Transverse colon (tissue), 4 donors: Measurements from ENCODE around the gene EXD3. TPM values are rescaled to one million over a fixed set of nuclear protein-coding genes. Genes with fewer than 3 reads are reported as not detected.
"Not testable (repeated sequence)": the region's sequence is repeated elsewhere in the genome, so short reads cannot be mapped to it uniquely, and the experiment has no call there.

Experiments
- DNase-seq: peaks from one replicate; pipeline ENCODE4 v3.0.0-alpha.2; 2019
- H3K27ac ChIP-seq, 4 donors: fragments of 200-600 bp; sonication (generic); 2 replicates each; pipeline ENCODE4 v1.5.1; 2016 to 2018; ENCODE audit warnings: inconsistent platforms in 4 of 4
- H3K27me3 ChIP-seq: fragments of 200-600 bp; sonication (generic); 2 replicates; pipeline ENCODE4 v1.5.1; 2017; ENCODE audit warnings: inconsistent platforms
- H3K36me3 ChIP-seq, 4 donors: fragments of 200-600 bp; sonication (generic); 2 replicates each; pipeline ENCODE4 v1.5.1; 2017 to 2019; ENCODE audit warnings: inconsistent platforms in 4 of 4
- H3K4me1 ChIP-seq, 4 donors: fragments of 200-600 bp; sonication (generic); 2 replicates each; pipeline ENCODE4 v1.5.1; 2017 to 2020; ENCODE audit warnings: inconsistent platforms in 4 of 4
- H3K4me3 ChIP-seq, 4 donors: fragments of 200-600 bp; sonication (generic); 1 replicate in 1 of 4; 2 replicates in 3 of 4; pipeline versions ENCODE4 v1.5.1 to v1.6.1; 2017 to 2019; ENCODE audit warnings: inconsistent platforms in 4 of 4
- H3K9me3 ChIP-seq, 2 donors: fragments of 200-600 bp; sonication (generic); 2 replicates each; pipeline ENCODE4 v1.5.1; 2017 to 2019; ENCODE audit warnings: inconsistent platforms in 2 of 2
- CTCF ChIP-seq, 5 experiments: fragments of 200-600 bp in 3 of 5; fragments of 450-650 bp in 2 of 5; sonication (generic) in 3 of 5; IDR thresholded peaks; 1 replicate in 2 of 5; 2 replicates in 3 of 5; pipeline ENCODE4 v1.5.1; 2016 to 2017; ENCODE audit warnings: antibody characterized with exemption in 5 of 5, inconsistent platforms in 3 of 5, mild to moderate bottlenecking in 2 of 5, moderate library complexity in 1 of 5
- EP300 ChIP-seq: sonication (generic); formaldehyde crosslinking; IDR thresholded peaks from one replicate; pipeline ENCODE4 v1.6.1; 2017; ENCODE audit warnings: antibody characterized with exemption, low read depth
- POLR2A ChIP-seq: fragments of 450-650 bp; IDR thresholded peaks from one replicate; pipeline ENCODE4 v1.6.1; 2016; ENCODE audit warnings: antibody characterized with exemption, mild to moderate bottlenecking, moderate library complexity
- POLR2AphosphoS5 ChIP-seq, 3 donors: sonication (generic); formaldehyde crosslinking; IDR thresholded peaks; one replicate each; pipeline ENCODE4 v1.6.1; 2016; ENCODE audit warnings: antibody characterized with exemption in 3 of 3
- WGBS, 2 donors: methylation state at CpG; one replicate each; pipeline ENCODE4 v1.1.5; 2018; ENCODE audit warnings: low coverage in 1 of 2; 5-methylcytosine and 5-hydroxymethylcytosine counted together
- in situ Hi-C, 4 donors: fragments of 200-750 bp; cut with MboI; loops; one replicate each; pipeline versions ENCODE4 v1.15.0 to v1.15.1; 2017; ENCODE audit warnings: low sequenced_read_pairs in 3 of 4, low pct_ligation_motif_present in 1 of 4, low pct_unique_long_range_greater_than_20kb in 1 of 4
- intact Hi-C: fragments of 100-400 bp; cut with DNase I; formaldehyde crosslinking; loops from one replicate; pipeline ENCODE4 v1.15.1; 2023; ENCODE audit warnings: low total_unique reads
- total RNA-seq, 4 donors: library from RNA; depleted of rRNA; stranded (reverse); fragments of >200 nt; gene quantifications; one replicate each; pipeline ENCODE4 v1.1.0, GENCODE V29; 2016

The EXD3 gene
- total RNA-seq, 4 donors from 2014 or later: 47.6 to 228 (median 74.2) TPM

- intact Hi-C loops: no loop called here
- TF ChIP-seq POLR2A (no peak), POLR2AphosphoS5 (IDR thresholded peaks at IDR 0.05) (no peak), CTCF (IDR thresholded peaks at IDR 0.05) (no peak), EP300 (no peak)
- in situ Hi-C loops: no loop called here
- Histone ChIP-seq H3K36me3 (peaks cover 0 to 10% (median 4%) of the 10 kb centered on the region in 4 donors), H3K4me1 (no peaks in the 10 kb centered on the region), H3K9me3 (peaks cover 0 to 4% of the 10 kb centered on the region in 2 donors), H3K4me3 (no peak overlapping the region), H3K27ac (no peak overlapping the region), H3K27me3 (no peaks in the 10 kb centered on the region)
- no peak for DNase-seq
- 94% methylated on average over 26 of the region's 31 CpGs; no CpG with 5 or more reads in 1 of the 2 donors for WGBS, 2 donors
Measured at GRCh38 chr9:137348769-137349470, 74.0 kb downstream of the EXD3 start.

- TF ChIP-seq EP300 (no peak), POLR2A (no peak), POLR2AphosphoS5 (IDR thresholded peaks at IDR 0.05) (no peak), CTCF (IDR thresholded peaks at IDR 0.05) (no peak)
- DNase-seq: no peak
- no peak overlapping the region for H3K27ac ChIP-seq
- H3K36me3 ChIP-seq: peaks cover 0 to 10% (median 4%) of the 10 kb centered on the region in 4 donors
- intact Hi-C loops (no loop called here), in situ Hi-C loops (no loop called here)
- H3K4me3 ChIP-seq: no peak overlapping the region
- 98% methylated on average over 12 of the region's 13 CpGs; no CpG with 5 or more reads in 1 of the 2 donors for WGBS, 2 donors
- H3K4me1 ChIP-seq: no peaks in the 10 kb centered on the region
- H3K9me3 ChIP-seq: peaks cover 0 to 4% of the 10 kb centered on the region in 2 donors
- H3K27me3 ChIP-seq: no peaks in the 10 kb centered on the region
Measured at GRCh38 chr9:137347928-137348327, 75.0 kb downstream of the EXD3 start.

- 78 to 92% methylated on average over 2 to 7 of the region's 7 CpGs for WGBS, 2 donors
- no peaks in the 10 kb centered on the region for H3K4me1 ChIP-seq
- TF ChIP-seq CTCF (IDR thresholded peaks at IDR 0.05) (no peak), EP300 (no peak), POLR2A (no peak), POLR2AphosphoS5 (IDR thresholded peaks at IDR 0.05) (no peak)
- no peak overlapping the region for H3K4me3 ChIP-seq
- H3K36me3 ChIP-seq: peaks cover 0 to 10% (median 4%) of the 10 kb centered on the region in 4 donors
- intact Hi-C loops (no loop called here), in situ Hi-C loops (no loop called here)
- peaks cover 0 to 4% of the 10 kb centered on the region in 2 donors for H3K9me3 ChIP-seq
- DNase-seq: no peak
- no peaks in the 10 kb centered on the region for H3K27me3 ChIP-seq
- H3K27ac ChIP-seq: no peak overlapping the region
Measured at GRCh38 chr9:137342482-137342881, 80.5 kb downstream of the EXD3 start.

GRCh38 chr9:137341227-137341626 lies 81.7 kb downstream of the EXD3 start:
- intact Hi-C loops (no loop called here), in situ Hi-C loops (no loop called here)
- H3K4me1 ChIP-seq: no peaks in the 10 kb centered on the region
- H3K27me3 ChIP-seq: no peaks in the 10 kb centered on the region
- 76 to 78% methylated on average over 3 of the region's 6 CpGs for WGBS, 2 donors
- no peak for DNase-seq
- no peak overlapping the region for H3K27ac ChIP-seq
- peaks cover 4 to 8% of the 10 kb centered on the region in 2 donors for H3K9me3 ChIP-seq
- H3K36me3 ChIP-seq: no peaks in the 10 kb centered on the region
- H3K4me3 ChIP-seq: no peak overlapping the region
- no peak for TF ChIP-seq EP300
- no peak for TF ChIP-seq POLR2A
- TF ChIP-seq CTCF (IDR thresholded peaks at IDR 0.05): no peak
- TF ChIP-seq POLR2AphosphoS5 (IDR thresholded peaks at IDR 0.05): no peak

GRCh38 chr9:137339908-137340462 lies 83.0 kb downstream of the EXD3 start:
- H3K4me1 ChIP-seq, H3K27me3 ChIP-seq, H3K4me3 ChIP-seq, H3K36me3 ChIP-seq, H3K9me3 ChIP-seq, in situ Hi-C loops, DNase-seq, H3K27ac ChIP-seq, intact Hi-C loops: not testable (repeated sequence)
- 88 to 89% methylated on average over 11 to 12 of the region's 12 CpGs for WGBS, 2 donors
